ENCODE results near the gene ELK4. TPM values are rescaled to one million over a fixed set of nuclear protein-coding genes. Genes with fewer than 3 reads are reported as not detected.

Gene ELK4
- total and polyA plus RNA-seq, 2 of the 8 experiments (the other 6 are each of a cell fraction or from before 2014, with no cell fraction given), result 2.9 to 26.3 TPM

DNA sequence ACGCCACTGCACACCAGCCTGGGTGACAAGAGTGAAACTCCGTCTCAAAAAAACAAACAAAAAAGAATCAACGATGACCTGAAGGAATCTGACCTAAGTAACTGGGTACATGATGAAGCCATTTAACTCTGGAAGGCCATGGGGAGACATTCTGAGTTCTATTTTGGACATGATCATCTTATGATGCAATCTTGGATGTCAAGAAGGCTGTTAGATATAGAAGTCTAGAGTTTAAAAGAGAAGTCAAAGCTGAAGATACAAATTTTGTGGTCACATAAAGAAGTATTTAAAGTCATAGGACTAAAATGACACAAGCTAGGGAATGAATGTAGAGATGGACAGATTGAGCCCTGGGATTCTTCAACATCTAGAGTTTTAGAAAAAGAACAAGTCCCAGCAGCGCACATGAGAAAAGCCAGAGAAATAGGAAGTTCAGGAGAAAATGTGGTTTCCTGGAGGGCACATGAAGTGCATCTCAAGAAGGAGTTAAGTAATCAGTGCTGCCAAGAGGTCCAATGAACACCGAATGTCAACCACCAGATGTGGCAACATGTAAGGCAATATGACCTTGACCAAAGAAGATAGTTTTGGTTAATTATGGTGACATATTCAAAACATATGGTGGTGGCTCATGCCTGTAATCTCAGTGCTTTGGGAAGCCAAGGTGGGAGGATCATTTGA is 26.8 kb downstream of the ELK4 start (continued):
- no peak for TF ChIP-seq CBX8 (IDR thresholded peaks at IDR 0.05; ENCODE audit: borderline replicate concordance, low read depth, low read length)
- TF ChIP-seq ASH2L (IDR thresholded peaks at IDR 0.05; ENCODE audit: low read length), result no peak
